ENCODE data around the gene OMA1.
"Not testable (repeated sequence)": the region's sequence is repeated elsewhere in the genome, so short reads cannot be mapped to it uniquely, and the experiment has no call there.

OMA1 gene

GRCh38 chr1:58584082-58584895 is 37.8 kb upstream of the OMA1 start:
- Histone ChIP-seq H3K27ac (ENCODE audit: low read depth, low read length) (peak overlapping the region; percentile 39), H3K9me3 (ENCODE audit: control insufficient read depth, insufficient read depth, low read length) (no peaks in the 10 kb centered on the region), H3K4me1 (ENCODE audit: control insufficient read depth, insufficient read depth, low read length) (no peaks in the 10 kb centered on the region), H3K9ac (ENCODE audit: low read depth, low read length) (no peak overlapping the region), H3K36me3 (ENCODE audit: control insufficient read depth, insufficient read depth, low read length) (no peaks in the 10 kb centered on the region), H3K27me3 (ENCODE audit: control insufficient read depth, insufficient read depth, low read length) (no peaks in the 10 kb centered on the region), H3K4me3 (ENCODE audit: low read depth, low read length) (no peak overlapping the region)

GRCh38 chr1:58583496-58583895 is 37.0 kb upstream of the OMA1 start:
- no peaks in the 10 kb centered on the region for H3K9me3 ChIP-seq (ENCODE audit: control insufficient read depth, insufficient read depth, low read length)
- no peak overlapping the region for H3K4me3 ChIP-seq (ENCODE audit: low read depth, low read length)
- H3K9ac ChIP-seq (ENCODE audit: low read depth, low read length) = no peak overlapping the region
- no peak overlapping the region for H3K27ac ChIP-seq (ENCODE audit: low read depth, low read length)
- H3K4me1 ChIP-seq (ENCODE audit: control insufficient read depth, insufficient read depth, low read length) = no peaks in the 10 kb centered on the region
- H3K36me3 ChIP-seq (ENCODE audit: control insufficient read depth, insufficient read depth, low read length) = no peaks in the 10 kb centered on the region
- H3K27me3 ChIP-seq (ENCODE audit: control insufficient read depth, insufficient read depth, low read length) = peaks cover under 1% of the 10 kb centered on the region; the same call in 1 of the 2 replicates

- H3K9ac ChIP-seq (ENCODE audit: low read depth, low read length); H3K27ac ChIP-seq (ENCODE audit: low read depth, low read length); H3K4me3 ChIP-seq (ENCODE audit: low read depth, low read length); H3K9me3 ChIP-seq (ENCODE audit: control insufficient read depth, insufficient read depth, low read length); H3K4me1 ChIP-seq (ENCODE audit: control insufficient read depth, insufficient read depth, low read length); H3K36me3 ChIP-seq (ENCODE audit: control insufficient read depth, insufficient read depth, low read length): not testable (repeated sequence)
- H3K27me3 ChIP-seq (ENCODE audit: control insufficient read depth, insufficient read depth, low read length) = peaks cover 14% of the 10 kb centered on the region
Measured at GRCh38 chr1:58582143-58582542, 35.6 kb upstream of the OMA1 start.

GRCh38 chr1:58581641-58582040 is 35.1 kb upstream of the OMA1 start:
- Histone ChIP-seq H3K36me3 (ENCODE audit: control insufficient read depth, insufficient read depth, low read length) (no peaks in the 10 kb centered on the region), H3K4me3 (ENCODE audit: low read depth, low read length) (no peak overlapping the region), H3K27ac (ENCODE audit: low read depth, low read length) (no peak overlapping the region), H3K27me3 (ENCODE audit: control insufficient read depth, insufficient read depth, low read length) (peaks cover 19% of the 10 kb centered on the region), H3K9me3 (ENCODE audit: control insufficient read depth, insufficient read depth, low read length) (no peaks in the 10 kb centered on the region), H3K4me1 (ENCODE audit: control insufficient read depth, insufficient read depth, low read length) (peaks cover 4% of the 10 kb centered on the region; the same call in 1 of the 2 replicates), H3K9ac (ENCODE audit: low read depth, low read length) (no peak overlapping the region)

- Histone ChIP-seq H3K36me3 (ENCODE audit: control insufficient read depth, insufficient read depth, low read length) (no peaks in the 10 kb centered on the region), H3K4me3 (ENCODE audit: low read depth, low read length) (no peak overlapping the region), H3K9ac (ENCODE audit: low read depth, low read length) (no peak overlapping the region), H3K9me3 (ENCODE audit: control insufficient read depth, insufficient read depth, low read length) (no peaks in the 10 kb centered on the region), H3K27me3 (ENCODE audit: control insufficient read depth, insufficient read depth, low read length) (peaks cover 33% of the 10 kb centered on the region), H3K4me1 (ENCODE audit: control insufficient read depth, insufficient read depth, low read length) (peaks cover 4% of the 10 kb centered on the region; the same call in 1 of the 2 replicates), H3K27ac (ENCODE audit: low read depth, low read length) (no peak overlapping the region)
Measured at GRCh38 chr1:58580186-58580585, 33.7 kb upstream of the OMA1 start.

- H3K4me3 ChIP-seq (ENCODE audit: low read depth, low read length) = peak overlapping the region; percentile 53
- no peak overlapping the region for H3K9ac ChIP-seq (ENCODE audit: low read depth, low read length)
- no peak overlapping the region for H3K27ac ChIP-seq (ENCODE audit: low read depth, low read length)
Measured at GRCh38 chr1:58577654-58578030, 31.1 kb upstream of the OMA1 start.

GRCh38 chr1:58576727-58577653 is 30.5 kb upstream of the OMA1 start, which contains the start of gene TACSTD2:
Gene TACSTD2 (minus strand): TSS chr1:58577252. CDS start chr1:58577156, 96 bp downstream.
- H3K27ac ChIP-seq (ENCODE audit: low read depth, low read length) = no peak within 1 kb of the TSS
- peak within 1 kb of the TSS; percentile 53 for H3K4me3 ChIP-seq (ENCODE audit: low read depth, low read length)
- H3K9ac ChIP-seq (ENCODE audit: low read depth, low read length) = peak within 1 kb of the TSS; percentile 28; the same call in 1 of the 2 replicates
- peaks cover 25% of the 10 kb centered on the region for H3K4me1 ChIP-seq (ENCODE audit: control insufficient read depth, insufficient read depth, low read length)
- H3K36me3 ChIP-seq (ENCODE audit: control insufficient read depth, insufficient read depth, low read length) = no peaks in the 10 kb centered on the region
- H3K9me3 ChIP-seq (ENCODE audit: control insufficient read depth, insufficient read depth, low read length) = no peaks in the 10 kb centered on the region
- H3K27me3 ChIP-seq (ENCODE audit: control insufficient read depth, insufficient read depth, low read length) = peaks cover 45% of the 10 kb centered on the region

More at GRCh38 chr1:58577654-58578030, 31.1 kb upstream of the OMA1 start:
- H3K27me3 ChIP-seq (ENCODE audit: control insufficient read depth, insufficient read depth, low read length) = peaks cover 45% of the 10 kb centered on the region
- H3K36me3 ChIP-seq (ENCODE audit: control insufficient read depth, insufficient read depth, low read length) = no peaks in the 10 kb centered on the region
- H3K9me3 ChIP-seq (ENCODE audit: control insufficient read depth, insufficient read depth, low read length) = no peaks in the 10 kb centered on the region
- H3K4me1 ChIP-seq (ENCODE audit: control insufficient read depth, insufficient read depth, low read length) = peaks cover 19% of the 10 kb centered on the region

- Histone ChIP-seq H3K27ac (ENCODE audit: low read depth, low read length) (no peak overlapping the region), H3K4me1 (ENCODE audit: control insufficient read depth, insufficient read depth, low read length) (peaks cover 25% of the 10 kb centered on the region), H3K4me3 (ENCODE audit: low read depth, low read length) (peak overlapping the region; percentile 53), H3K27me3 (ENCODE audit: control insufficient read depth, insufficient read depth, low read length) (peaks cover 45% of the 10 kb centered on the region), H3K36me3 (ENCODE audit: control insufficient read depth, insufficient read depth, low read length) (no peaks in the 10 kb centered on the region), H3K9me3 (ENCODE audit: control insufficient read depth, insufficient read depth, low read length) (no peaks in the 10 kb centered on the region), H3K9ac (ENCODE audit: low read depth, low read length) (no peak overlapping the region)
Measured at GRCh38 chr1:58576325-58576726, 29.8 kb upstream of the OMA1 start.

- Histone ChIP-seq H3K36me3 (ENCODE audit: control insufficient read depth, insufficient read depth, low read length) (no peaks in the 10 kb centered on the region), H3K27me3 (ENCODE audit: control insufficient read depth, insufficient read depth, low read length) (peaks cover 45% of the 10 kb centered on the region)
Measured at GRCh38 chr1:58575551-58576324, 29.2 kb upstream of the OMA1 start.

GRCh38 chr1:58574816-58575215 is 28.3 kb upstream of the OMA1 start:
- Histone ChIP-seq H3K4me1 (ENCODE audit: control insufficient read depth, insufficient read depth, low read length) (peaks cover 25% of the 10 kb centered on the region), H3K27me3 (ENCODE audit: control insufficient read depth, insufficient read depth, low read length) (peaks cover 45% of the 10 kb centered on the region), H3K9ac (ENCODE audit: low read depth, low read length) (no peak overlapping the region), H3K36me3 (ENCODE audit: control insufficient read depth, insufficient read depth, low read length) (no peaks in the 10 kb centered on the region), H3K4me3 (ENCODE audit: low read depth, low read length) (no peak overlapping the region), H3K9me3 (ENCODE audit: control insufficient read depth, insufficient read depth, low read length) (no peaks in the 10 kb centered on the region), H3K27ac (ENCODE audit: low read depth, low read length) (no peak overlapping the region)

More at GRCh38 chr1:58575551-58576324, 29.2 kb upstream of the OMA1 start:
- H3K9me3 ChIP-seq (ENCODE audit: control insufficient read depth, insufficient read depth, low read length) = no peaks in the 10 kb centered on the region
- H3K27ac ChIP-seq (ENCODE audit: low read depth, low read length) = no peak overlapping the region
- H3K4me1 ChIP-seq (ENCODE audit: control insufficient read depth, insufficient read depth, low read length) = peaks cover 25% of the 10 kb centered on the region
- H3K9ac ChIP-seq (ENCODE audit: low read depth, low read length) = no peak overlapping the region
- peak overlapping the region; percentile 53; the same call in 1 of the 2 replicates for H3K4me3 ChIP-seq (ENCODE audit: low read depth, low read length)
